Cerebellar nuclear complex (tissue), 1 donor: ENCODE measurements around the gene SORCS2.

Experiments
- DNase-seq, 2 experiments: peaks; one replicate each; lab custom pipeline; 2025; lab: John Stamatoyannopoulos, UW

Gene SORCS2

GRCh38 chr4:7338876-7339623 lies 146.7 kb downstream of the SORCS2 start:
- no peak for DNase-seq

- DNase-seq, result no peak
Observed at GRCh38 chr4:7339751-7340552, 147.6 kb downstream of the SORCS2 start.

GRCh38 chr4:7340553-7341433 lies 148.5 kb downstream of the SORCS2 start:
- no peak for DNase-seq

GRCh38 chr4:7341491-7342222 lies 149.3 kb downstream of the SORCS2 start:
- DNase-seq, result no peak

- DNase-seq, result peak; percentile 14 to 33
Observed at GRCh38 chr4:7342223-7343080, 150.1 kb downstream of the SORCS2 start.

GRCh38 chr4:7343081-7343655 lies 150.8 kb downstream of the SORCS2 start:
- no peak for DNase-seq

- no peak for DNase-seq
Observed at GRCh38 chr4:7343950-7344349, 151.6 kb downstream of the SORCS2 start.

- DNase-seq, result no peak
Observed at GRCh38 chr4:7344636-7345155, 152.4 kb downstream of the SORCS2 start.

- DNase-seq, result no peak
Observed at GRCh38 chr4:7347981-7348380, 155.6 kb downstream of the SORCS2 start.

GRCh38 chr4:7348946-7349900 lies 156.9 kb downstream of the SORCS2 start:
- peak; percentile 56 to 72 for DNase-seq

GRCh38 chr4:7350396-7350795 lies 158.1 kb downstream of the SORCS2 start:
- no peak for DNase-seq

- DNase-seq, result no peak
Observed at GRCh38 chr4:7351014-7351413, 158.7 kb downstream of the SORCS2 start.

- DNase-seq, result no peak
Observed at GRCh38 chr4:7352486-7352885, 160.1 kb downstream of the SORCS2 start.

- no peak for DNase-seq
Observed at GRCh38 chr4:7353046-7353790, 160.9 kb downstream of the SORCS2 start.

GRCh38 chr4:7353846-7354610 lies 161.7 kb downstream of the SORCS2 start:
- no peak for DNase-seq

GRCh38 chr4:7354927-7355326 lies 162.6 kb downstream of the SORCS2 start:
- DNase-seq, result no peak

GRCh38 chr4:7355795-7356194 lies 163.5 kb downstream of the SORCS2 start:
- DNase-seq, result no peak
